Activated T-helper 1 cell treated with anti-CD3 and anti-CD28 coated beads, Interleukin-2, amount 50 U/mL, for 16 hours (primary cell): ENCODE data around the gene CES3.
A peak's percentile ranks its signal among the peaks of the same experiment; 100 is the strongest.
"Not testable (repeated sequence)": the region's sequence is repeated elsewhere in the genome, so short reads cannot be mapped to it uniquely, and the experiment has no call there.

Experiments used
- DNase-seq, 2 donors: peaks; one replicate each; pipeline ENCODE4 v3.0.0-alpha.2; 2020; ENCODE audit warnings: low read depth in 1 of 2, low spot score in 1 of 2

The CES3 gene

GRCh38 chr16:66926961-66927436, 34.1 kb upstream of the CES3 start:
- DNase-seq = no peak

- DNase-seq = no peak
Observed at GRCh38 chr16:66927918-66928649, 33.0 kb upstream of the CES3 start.

GRCh38 chr16:66928702-66929388, 32.2 kb upstream of the CES3 start:
- DNase-seq = no peak

- DNase-seq = no peak
Observed at GRCh38 chr16:66930189-66930588, 30.9 kb upstream of the CES3 start.

GRCh38 chr16:66931665-66932064, 29.4 kb upstream of the CES3 start:
- DNase-seq = no peak

- no peak for DNase-seq
Observed at GRCh38 chr16:66932076-66932475, 29.0 kb upstream of the CES3 start.

- DNase-seq = no peak
Observed at GRCh38 chr16:66933776-66934137, 27.3 kb upstream of the CES3 start.

GRCh38 chr16:66934138-66934838, 26.8 kb upstream of the CES3 start, which contains the start of gene CIAO2B:
Gene CIAO2B, minus strand, starts transcription at chr16:66934402. Its CDS starts 38 bp downstream, at chr16:66934364.
- DNase-seq = peak; percentile 79 to 84

- DNase-seq = not testable (repeated sequence)
Observed at GRCh38 chr16:66934839-66935313, 26.2 kb upstream of the CES3 start.

- DNase-seq = no peak
Observed at GRCh38 chr16:66935314-66936011, 25.6 kb upstream of the CES3 start, which contains the start of gene CES2. Gene CES2, plus strand, starts transcription at chr16:66935516. Its CDS starts 120 bp downstream, at chr16:66935636.

- DNase-seq = no peak
Observed at GRCh38 chr16:66936462-66936861, 24.6 kb upstream of the CES3 start.

- DNase-seq = no peak
Observed at GRCh38 chr16:66936889-66937554, 24.0 kb upstream of the CES3 start.

GRCh38 chr16:66937725-66938337, 23.2 kb upstream of the CES3 start:
- DNase-seq = no peak

- no peak for DNase-seq
Observed at GRCh38 chr16:66939366-66939765, 21.7 kb upstream of the CES3 start.

- no peak for DNase-seq
Observed at GRCh38 chr16:66940236-66940635, 20.8 kb upstream of the CES3 start.

- no peak for DNase-seq
Observed at GRCh38 chr16:66942981-66943380, 18.1 kb upstream of the CES3 start.

- DNase-seq = no peak
Observed at GRCh38 chr16:66943426-66944053, 17.5 kb upstream of the CES3 start.

- DNase-seq = no peak
Observed at GRCh38 chr16:66944054-66944441, 17.0 kb upstream of the CES3 start.

- not testable (repeated sequence) for DNase-seq
Observed at GRCh38 chr16:66944971-66945370, 16.1 kb upstream of the CES3 start.

- DNase-seq = no peak
Observed at GRCh38 chr16:66945939-66946338, 15.1 kb upstream of the CES3 start.
